GM18868 (cell line): ENCODE data around the gene RAPGEF1.

ENCODE experiments used
- ATAC-seq: cut with Tn5 transposase; IDR thresholded peaks from one replicate; pipeline ENCODE4 v1.9.1; 2021; ENCODE audit warnings: mild to moderate bottlenecking, moderate library complexity; ENCODE audit not compliant: unreplicated experiment

The RAPGEF1 gene

DNA sequence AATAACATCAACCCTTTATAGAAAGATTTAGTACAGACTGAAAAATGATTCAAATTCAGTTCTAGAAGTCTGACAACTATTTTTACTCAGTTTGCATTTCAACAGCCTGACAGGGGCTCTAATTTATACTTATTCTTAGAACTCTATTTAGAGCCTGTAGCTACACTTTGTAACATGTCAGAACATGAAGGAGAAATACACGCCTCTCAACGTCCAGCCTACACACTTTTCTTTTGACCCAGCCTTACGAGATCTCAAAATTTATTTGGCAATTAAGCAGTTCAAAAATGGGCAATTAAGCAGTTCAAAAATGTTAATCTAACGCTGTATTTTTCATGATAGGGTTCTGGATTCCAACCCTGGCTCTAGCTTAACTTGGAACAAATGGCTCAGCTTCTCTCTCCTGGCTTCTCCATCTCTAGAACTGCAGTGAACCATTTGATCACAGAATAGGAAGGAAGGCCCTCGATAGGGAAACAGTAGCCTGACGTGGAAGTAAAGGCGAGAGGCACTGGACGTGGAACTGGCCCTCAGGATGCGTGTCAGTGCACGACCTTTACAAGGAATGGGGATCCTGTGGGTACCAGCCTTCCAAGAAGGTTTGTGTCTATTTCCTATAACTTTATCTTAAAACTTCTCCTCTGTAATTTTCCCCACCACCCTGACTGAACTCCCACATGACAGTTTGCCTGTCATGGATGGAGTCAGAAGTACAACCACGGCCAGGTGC lies 128.1 kb downstream of the RAPGEF1 start:
- ATAC-seq, result no peak

DNA sequence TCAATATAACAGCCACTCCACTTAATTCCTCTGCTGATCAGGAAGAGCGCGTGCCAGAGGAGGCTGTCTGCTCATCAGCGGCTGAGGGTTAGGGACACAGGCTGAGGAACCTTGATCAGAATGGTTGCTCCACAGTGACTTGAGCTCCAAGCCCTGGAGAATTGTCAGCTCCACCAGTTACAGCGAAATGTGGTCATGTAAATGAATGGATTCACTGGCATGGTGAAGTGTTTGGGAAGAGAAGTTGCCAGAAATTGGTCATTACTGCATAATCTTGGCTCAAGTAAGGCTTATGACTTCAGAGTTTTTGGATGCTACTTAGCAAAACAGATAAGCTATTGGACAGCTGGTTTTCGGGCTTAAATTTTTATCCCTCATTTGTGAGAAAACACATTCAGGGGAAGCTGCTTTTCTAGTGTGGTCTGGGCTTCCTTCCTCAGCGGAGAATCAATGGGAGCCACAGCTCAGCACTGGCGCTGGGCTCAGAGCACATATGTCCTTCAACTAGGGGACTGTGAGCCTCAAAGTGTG lies 129.6 kb downstream of the RAPGEF1 start:
- ATAC-seq, result no peak

DNA sequence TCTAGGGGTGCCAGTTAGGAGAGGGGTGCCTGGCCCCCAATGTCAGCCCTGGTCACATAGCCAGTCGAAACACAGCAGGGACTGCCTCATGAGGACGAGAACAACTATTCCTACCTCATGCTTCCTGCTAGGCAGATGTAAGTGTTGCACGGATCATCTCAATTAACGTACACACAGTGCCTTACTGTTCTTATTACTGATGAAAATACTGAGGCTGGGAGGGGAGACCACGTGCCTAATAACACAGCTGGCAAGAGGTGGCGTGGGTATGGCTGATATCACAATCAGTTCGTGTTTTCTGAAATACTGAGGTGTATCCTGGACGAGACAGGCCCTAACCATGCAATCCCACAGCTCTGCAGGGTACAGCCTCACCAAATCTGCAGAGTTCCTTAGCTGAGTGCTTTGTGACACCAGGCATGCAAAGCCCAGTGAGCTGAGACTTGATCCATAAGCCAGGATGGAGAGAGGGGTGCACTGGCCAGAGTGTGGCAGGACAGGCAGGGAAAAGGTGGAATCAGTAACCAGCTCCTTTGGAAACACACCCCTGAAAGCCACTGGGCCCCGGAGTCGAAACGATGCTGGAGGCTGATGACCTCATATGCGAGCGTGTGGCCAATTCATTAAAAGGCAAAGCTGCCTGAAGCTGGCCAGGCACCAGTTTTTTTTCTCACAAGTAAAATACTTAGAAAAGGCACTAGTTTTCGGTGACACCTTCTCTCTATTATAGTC lies 130.6 kb downstream of the RAPGEF1 start:
- ATAC-seq, result no peak

DNA sequence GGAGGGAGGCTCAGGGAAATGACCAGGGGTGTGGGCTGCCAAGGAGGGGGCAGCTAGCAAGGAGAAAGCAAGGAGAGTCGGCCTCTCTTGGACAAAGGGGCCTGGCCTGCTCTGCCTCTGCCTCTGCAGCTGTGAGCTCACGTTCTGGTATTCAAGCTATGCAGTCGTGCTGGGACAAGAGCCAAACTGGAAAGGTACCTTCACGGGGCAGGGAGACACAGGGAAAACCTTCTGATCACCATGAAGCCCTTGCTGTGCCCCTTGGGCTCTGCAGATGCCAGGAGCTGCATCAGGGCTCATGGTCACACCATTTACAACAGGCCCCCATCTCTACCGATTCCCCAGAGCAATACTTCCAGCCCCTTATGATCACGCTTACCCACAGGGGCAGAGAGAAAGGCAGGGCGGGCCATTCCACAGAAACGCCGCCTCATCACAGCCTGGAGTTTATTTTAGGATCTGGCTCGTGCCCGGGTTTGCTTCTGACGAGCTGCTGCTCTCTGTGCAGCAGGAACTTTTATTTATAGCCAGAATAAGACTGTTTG lies 131.3 kb downstream of the RAPGEF1 start:
- ATAC-seq, result no peak

DNA sequence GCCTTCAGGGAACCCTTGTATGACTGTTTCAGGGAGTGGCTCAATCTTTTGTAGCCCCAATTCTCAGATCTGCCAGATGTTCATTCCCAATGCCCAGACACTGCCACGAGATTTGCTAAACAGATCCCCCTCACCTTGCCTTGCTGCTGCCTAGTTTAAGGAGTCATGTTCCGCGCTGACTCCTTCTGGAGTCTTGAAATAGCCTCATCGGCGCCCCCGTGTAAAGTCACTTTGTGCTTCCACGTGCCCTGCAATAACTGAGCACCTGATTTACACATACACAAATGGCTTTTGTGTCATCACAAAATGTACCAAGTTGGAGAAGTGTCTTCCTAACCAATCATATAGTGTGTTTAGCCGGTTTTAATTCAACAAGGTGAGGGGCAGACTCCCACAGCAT lies 132.3 kb downstream of the RAPGEF1 start:
- no peak for ATAC-seq

DNA sequence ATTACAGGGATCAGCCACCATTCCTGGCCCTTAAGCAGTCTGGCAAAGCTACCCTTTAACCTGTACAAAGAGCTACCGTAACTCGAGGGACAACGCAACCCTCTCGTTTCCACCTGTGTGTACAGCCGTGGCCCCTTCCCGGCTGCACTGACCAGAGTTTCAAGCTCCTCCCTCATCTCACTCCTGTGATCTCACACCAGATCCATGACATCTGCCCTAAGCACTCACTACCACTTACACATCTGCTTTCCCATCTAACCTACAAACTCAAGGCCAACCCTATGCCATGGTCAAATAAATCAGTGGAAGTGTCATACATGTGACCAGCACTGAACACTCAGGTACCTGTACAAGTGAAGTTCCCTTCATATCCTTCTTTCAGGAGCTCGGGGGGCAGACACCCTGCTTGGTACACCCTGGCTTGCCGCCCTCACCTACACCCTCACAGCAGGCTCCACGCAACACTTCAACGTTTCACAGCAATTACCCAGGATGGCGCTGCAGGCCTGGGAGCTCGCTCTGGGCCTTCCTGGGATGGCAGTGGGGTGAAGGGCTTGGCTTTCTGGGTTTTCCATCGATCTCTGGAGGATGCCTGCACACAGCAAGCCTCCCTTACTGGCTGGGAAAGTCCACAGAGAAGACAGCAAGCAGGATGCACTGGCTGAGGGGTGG lies 132.8 kb downstream of the RAPGEF1 start:
- ATAC-seq, result no peak

DNA sequence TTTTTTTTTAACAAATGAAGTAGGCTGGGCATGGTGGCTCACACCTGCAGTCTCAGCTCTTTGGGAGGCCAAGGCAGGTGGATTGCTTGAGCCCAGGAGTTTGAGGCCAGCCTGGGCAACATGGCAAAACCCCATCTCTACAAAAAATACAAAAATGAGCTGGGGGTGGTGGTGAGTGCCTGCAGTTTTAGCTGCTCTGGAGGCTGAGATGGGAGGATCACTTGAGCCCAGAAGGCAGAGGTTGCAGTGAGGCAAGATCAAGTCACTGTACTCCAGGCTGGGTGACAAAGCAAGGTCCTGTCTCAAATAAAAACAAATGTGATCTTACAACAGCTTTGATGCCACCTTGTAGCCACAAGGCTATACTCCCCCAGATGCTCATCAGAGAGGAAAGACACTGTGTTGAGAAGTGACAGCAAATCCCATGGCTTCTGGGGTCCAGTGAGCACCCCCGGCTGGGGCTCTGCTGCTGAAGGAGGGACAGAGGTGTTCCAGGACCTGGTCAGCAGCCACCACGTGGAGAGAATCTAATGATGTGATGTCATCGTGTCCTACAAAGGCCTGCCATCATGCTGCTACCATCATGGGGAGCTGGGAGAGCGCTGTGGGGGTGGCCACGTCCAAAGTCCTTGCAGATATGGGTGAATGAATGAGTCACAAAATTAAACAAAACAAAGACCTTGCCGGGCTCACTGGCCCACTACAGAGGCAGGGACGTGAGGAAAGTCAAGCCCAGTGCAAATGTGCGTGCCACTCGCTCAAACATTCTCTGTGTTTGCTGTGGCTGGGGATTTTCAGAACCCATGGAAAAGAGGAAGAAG lies 133.9 kb downstream of the RAPGEF1 start:
- no peak for ATAC-seq

DNA sequence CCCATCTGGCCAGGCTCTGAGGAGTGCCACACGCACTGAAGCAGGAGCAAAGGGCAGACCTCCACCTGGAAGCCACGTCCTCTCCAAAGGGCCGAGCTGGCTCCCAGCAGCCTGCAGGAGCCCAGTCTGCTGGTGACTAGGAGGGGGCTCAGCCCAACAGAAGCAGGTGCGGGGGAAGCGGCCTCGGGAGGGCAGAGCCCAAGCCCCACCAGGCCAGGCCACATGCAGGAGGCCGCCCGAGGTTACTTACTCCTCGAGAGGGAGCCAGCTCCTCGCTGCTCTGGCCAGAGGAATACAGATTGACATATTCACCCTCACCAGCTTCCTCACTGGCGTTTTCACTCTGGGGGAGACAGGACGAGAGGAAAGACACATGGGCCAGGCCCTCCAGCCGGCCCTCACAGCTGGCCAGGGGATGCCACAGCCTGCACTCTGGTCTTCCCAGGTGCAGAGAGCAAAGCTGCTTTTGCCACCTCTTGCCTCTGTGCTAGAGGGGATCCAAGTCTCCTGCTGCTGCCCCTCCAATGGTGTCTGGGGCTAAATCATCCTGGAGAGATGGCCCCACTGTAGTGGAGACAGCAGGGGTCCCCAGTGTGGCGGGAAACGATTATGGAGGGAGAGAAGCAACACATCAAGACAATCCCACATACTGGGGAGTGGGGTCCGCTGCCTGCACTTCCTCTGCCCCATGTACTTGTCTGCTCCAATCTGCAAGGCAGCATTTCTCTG lies 136.0 kb downstream of the RAPGEF1 start:
- no peak for ATAC-seq

DNA sequence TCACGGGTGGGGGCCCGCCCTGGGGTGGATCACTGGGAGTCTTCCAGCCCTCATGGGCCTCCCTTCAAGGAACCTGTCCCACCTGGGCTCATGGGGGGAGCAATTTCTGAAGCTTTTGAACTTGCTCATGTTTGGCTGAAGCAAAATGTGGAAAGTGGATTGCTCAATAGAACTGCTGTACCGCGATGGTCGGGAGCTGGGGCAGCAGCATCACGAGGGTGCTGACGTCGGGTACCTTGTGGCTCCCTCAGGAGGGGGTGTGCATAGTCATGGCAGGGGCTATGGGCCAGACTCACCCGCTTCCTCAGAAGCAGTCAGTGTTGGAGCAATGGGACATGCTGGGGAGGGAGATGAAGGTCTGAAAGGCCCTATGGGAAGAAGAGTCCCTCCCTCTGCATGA lies 136.7 kb downstream of the RAPGEF1 start:
- no peak for ATAC-seq

DNA sequence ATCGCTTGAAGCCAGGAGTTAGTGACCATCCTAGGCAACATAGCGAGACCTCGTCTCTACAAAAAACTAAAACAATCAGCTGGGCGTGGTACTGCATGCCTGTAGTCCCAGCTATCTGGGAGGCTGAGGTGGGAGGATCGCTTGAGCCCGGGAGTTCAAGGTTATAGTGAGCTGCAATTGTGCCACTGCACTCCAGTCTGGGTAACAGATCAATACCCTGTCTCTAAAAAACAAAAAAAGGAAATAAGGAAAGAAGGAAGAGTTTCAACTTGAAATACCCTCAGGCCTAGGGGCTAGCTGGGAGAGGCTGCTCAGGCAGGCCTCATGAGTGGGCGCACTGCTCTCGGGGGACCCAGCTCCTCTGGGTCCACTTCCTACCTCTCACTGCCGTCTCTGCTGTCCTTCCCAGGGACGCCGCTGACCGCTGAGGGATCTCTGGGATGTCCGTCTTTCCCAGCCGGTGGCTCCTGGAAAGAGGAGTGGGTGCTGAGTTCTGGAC lies 138.1 kb downstream of the RAPGEF1 start:
- ATAC-seq, result no peak

DNA sequence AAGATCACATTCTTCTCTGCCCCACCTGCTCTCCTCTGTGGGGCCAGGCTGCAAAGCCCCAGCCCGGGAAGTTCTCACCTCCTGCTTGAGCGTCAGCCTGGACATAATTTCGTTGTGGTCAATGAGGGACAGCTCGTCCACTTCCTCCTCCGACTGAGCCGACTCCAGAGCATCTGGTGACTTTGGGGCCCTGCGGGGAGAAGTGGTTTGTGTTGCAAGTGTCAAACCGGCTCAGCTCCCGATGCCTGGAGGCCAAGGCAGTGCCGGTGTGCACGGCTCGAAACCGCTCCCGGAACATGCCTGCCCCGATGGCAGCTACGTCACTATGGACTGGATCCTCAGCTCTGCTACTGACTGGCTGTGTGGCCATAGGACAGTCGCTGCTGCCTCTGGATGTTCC lies 141.8 kb downstream of the RAPGEF1 start:
- ATAC-seq, result no peak

DNA sequence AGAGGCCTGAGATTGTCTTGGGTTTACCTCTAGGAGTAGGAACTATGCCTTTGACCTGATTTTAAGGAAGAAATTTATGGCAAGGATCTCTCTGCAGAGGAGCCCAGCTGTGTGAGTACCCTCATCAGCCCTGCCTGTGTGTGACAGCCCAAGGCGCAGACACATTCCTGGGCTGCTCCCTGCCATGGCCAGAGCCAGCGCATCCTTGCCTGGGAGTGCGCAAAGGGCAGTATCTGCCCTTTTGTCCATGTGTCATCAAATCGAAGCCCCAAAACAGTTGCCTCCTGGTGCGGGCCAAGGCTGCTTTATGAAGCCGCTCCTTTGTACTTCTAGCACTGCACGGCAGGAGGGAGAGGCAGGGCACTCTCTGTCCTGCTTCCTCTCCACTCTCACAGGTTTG lies 142.6 kb downstream of the RAPGEF1 start:
- no peak for ATAC-seq

DNA sequence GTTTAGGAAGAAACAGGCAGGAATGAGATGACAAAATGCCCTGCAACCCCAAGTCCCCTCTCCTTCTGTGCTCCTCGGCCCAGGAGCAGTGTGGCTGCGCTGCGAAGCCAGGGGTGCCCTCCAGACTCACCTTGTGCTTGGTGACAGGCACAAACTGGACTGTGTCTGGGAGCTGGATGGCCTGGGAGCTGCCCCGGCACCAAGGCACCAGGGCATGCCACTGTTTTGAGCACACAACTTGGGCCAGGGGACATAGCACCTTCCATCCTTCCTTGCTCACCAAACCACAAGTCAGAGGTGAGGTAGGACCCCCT lies 143.5 kb downstream of the RAPGEF1 start:
- ATAC-seq, result no peak

DNA sequence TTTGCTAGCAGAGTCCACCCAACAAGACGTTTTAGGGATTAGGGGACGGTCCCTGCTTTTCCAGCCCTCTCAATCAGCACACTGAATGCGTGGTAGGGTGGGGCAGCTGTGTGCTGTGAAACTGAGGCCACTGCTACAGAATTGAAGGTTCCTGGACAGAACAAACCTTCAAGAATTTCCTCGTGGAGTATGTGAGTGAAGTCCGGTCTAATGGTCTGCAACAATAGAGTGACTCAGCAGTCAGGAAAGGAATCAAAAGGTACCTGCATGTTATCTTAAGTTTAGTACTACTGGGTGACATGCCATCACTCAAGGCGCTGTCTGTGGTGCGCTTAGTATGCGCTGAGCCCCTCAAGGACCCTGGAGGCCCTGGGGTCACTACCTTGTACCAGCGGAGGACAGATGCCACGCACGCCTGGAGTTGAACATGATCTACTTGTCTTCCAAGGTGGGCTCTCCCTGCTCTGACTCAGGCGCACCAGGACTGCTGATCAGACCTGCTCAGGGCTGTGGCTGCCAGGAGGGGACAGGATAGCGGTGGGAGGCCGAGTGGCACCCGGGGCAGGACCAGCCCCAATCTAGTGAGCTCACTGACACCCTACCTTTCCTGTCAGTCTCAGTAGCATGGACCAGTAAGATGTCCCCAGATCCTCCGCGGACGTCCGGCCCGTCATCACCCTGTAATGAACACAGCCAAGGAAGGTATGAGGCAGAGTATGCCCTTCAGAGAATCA lies 144.0 kb downstream of the RAPGEF1 start:
- ATAC-seq, result no peak

DNA sequence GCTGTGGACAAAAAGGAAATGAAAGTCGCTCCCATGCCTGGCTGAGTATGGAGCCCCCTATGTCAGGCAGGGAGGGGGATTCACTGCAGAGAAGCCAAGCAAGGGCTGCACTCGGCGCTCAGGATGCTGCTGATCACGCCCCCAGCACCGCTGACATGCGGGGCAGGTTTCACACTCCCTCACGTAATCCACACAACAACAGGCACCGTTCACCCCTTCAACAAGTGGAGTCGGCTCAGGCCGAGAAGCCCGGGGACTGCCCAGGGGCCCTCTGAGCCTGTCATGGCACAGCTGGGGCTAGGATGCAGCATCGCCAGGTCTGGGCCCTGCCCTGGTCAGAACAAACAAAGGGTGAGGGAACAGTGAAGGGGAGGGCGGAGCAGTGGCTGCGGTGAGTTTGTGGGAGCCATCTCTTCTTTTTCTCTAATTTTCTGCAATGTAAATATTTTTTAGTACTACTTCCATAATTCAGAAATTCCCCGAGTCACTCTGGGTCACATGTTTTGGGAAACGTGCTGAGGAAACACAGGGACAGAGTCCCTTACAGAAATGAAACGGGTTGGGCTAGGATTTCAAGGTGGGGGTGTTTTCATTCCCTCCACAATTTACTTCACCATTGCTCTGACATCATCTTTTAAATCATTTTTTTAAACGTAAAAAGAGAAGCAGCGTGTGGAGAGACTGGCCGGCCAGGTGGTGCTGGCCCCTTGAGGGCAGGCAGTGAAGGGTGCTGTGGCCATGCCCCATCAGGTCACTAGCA lies 144.8 kb downstream of the RAPGEF1 start:
- ATAC-seq, result no peak

DNA sequence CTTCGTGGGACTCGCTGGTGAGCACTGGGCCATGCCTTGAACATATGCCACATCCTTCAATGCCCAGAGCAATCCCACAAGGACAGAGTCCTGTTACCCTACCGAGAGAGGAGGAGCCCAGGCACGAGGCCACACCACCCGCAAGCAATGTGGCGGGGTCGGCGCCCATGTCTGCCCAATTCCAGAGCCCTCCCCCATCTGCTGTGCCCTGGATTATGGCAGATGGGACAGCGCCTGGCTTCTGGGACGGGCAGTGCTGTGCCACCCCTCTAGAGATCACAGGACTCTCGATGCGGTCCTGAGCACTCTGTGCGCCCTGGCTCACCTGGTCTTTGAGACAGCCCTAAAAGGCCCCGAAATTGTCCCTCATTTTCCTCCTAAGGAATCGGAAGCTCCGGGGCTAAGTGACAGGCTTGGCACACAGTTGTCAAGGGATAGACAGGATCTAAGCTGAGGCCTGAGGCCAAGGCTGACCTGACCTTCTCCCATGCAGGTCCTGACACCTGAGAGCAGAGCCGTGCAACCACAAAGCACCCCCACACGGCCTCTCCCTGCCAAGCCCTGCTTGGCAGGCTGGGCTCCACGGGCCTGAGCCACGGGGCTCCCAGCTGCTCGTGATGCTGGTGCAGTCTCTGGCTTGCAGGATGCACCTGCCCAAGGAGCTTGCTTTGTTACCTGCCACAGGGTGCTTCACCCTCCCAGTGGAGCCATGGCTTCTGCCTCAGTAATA lies 145.8 kb downstream of the RAPGEF1 start:
- no peak for ATAC-seq

DNA sequence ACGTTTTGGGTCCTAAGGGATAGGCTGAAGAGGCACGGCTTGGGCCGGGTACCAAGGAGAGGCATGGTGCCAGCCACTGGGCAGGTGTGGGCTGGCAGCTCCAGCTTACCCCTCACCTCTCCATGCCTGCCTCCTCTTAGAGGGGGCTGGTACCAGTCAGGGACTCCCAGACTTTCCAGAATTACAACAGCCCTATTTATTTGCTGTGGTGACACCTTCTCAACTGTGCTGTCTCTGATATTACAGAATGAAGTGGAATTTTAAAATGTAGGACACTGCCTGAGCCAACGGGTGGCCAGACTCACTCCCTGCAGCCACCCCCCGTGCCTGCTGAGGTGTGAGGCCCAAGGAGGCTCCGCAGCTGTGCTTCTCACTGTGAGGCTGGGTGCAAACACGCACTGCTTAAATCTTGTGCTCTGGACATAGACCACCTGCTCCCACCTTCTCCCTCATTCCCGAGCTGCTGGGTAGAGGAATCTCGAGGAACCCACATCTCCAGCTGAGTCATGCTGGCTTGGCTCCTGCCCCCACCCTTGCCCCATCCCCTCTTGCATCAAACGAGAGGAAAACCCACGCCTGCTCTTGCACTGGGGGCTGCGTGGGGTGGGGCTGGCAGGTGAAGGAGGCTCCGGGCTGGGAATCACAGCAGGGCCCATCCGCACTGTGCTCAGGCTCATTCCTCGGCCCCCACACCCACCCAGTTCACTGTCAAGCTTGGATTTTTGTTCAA lies 146.6 kb downstream of the RAPGEF1 start:
- no peak for ATAC-seq
